ENCODE data around the gene TIMM44.

TIMM44 gene

DNA sequence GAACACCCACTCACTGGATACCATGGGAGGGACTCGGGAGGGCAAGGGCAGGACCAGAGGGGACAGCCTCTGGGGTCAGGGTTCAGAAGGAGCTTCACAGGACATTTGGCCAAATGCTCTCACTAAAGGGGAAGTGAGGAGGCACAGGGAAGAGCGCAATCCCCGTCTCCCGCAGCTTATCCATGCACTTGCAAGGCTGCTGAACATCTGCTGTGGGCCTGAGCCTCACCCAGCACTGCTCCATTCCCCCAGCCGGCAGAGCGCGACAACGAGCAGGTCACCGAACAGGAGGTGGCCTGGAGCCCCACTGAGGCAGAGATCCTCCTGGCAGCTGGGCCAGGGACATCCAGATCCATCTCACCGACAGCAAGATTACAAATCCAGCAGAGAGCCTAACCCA lies 38.6 kb upstream of the TIMM44 start:
- no peak for TF ChIP-seq JUND (IDR thresholded peaks at IDR 0.05; ENCODE audit: low read depth)
- in situ Hi-C loops (cut with HindIII; ENCODE audit: low pct_unique_long_range_greater_than_20kb, low sequenced_read_pairs), result no loop called here
- no peak for DNase-seq (ENCODE audit: low read depth in 1 of 2, low spot score in 1 of 2)

DNA sequence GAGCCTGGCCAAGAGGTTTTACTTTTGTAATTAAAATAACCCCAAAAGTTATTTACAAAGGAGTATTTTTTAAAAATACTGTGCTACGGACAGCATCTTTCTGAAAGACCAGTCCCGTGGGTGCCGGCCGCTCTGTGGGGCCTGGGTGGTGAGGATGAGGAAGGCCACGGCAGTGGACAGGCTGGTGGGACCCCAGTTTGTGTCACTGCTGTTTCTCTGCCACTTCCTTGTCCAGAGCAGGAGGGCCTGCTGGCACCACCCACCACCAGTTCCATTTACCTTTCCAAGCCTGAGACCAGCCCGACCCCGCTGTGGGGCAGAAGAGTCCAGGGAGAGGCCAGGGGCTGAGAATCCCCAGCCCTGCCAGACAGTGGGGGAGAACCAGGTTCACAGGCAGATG lies 38.2 kb upstream of the TIMM44 start:
- no peak for DNase-seq (ENCODE audit: low read depth in 1 of 2, low spot score in 1 of 2)
- in situ Hi-C loops (cut with HindIII; ENCODE audit: low pct_unique_long_range_greater_than_20kb, low sequenced_read_pairs), result no loop called here
- no peak for TF ChIP-seq JUND (IDR thresholded peaks at IDR 0.05; ENCODE audit: low read depth)

DNA sequence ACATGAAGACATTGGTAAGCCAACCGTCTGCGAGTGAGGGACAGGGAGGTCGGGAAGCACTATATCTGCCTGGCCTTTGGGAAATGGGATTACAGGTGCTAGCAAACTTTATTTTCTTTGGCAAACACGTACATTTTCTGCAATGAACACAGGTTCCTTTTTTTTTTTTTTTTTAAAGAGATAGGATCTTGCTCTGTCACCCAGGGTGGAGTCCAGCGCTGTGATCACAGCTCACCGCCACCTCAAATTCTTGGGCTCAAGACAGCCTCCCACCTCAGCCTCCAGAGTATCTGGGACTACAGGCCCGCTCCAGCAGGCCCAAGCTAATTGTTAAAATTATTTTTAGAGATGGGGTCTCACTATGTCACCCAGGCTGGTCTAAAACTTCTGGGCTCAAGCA lies 37.7 kb upstream of the TIMM44 start:
- in situ Hi-C loops (cut with HindIII; ENCODE audit: low pct_unique_long_range_greater_than_20kb, low sequenced_read_pairs), result no loop called here
- DNase-seq (ENCODE audit: low read depth in 1 of 2, low spot score in 1 of 2), result no peak
- no peak for TF ChIP-seq JUND (IDR thresholded peaks at IDR 0.05; ENCODE audit: low read depth)

- DNase-seq (ENCODE audit: low read depth in 1 of 2, low spot score in 1 of 2), result no peak
- in situ Hi-C loops (cut with HindIII; ENCODE audit: low pct_unique_long_range_greater_than_20kb, low sequenced_read_pairs), result no loop called here
- TF ChIP-seq JUND (IDR thresholded peaks at IDR 0.05; ENCODE audit: low read depth), result no peak
Measured at GRCh38 chr19:7980635-7981121, 37.2 kb upstream of the TIMM44 start.

DNA sequence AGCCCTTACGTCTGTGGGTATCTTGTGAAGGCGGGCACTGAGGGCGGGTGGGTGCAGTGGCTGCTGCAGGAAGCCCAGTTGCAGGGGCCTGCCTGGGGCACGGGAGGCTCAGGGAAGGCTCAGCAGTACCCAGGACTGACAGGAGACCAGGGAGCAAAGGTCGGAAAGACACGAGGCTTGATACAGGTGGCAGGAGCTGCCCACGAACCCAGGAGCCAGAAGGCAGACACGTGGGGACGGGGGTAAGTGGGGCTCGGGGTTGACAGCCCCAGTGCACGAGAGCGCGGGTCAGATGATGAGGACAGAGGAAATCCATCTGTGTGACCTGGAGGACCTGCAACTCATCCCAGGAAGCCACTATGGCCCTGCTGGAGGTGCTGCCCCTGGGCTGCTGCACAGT lies 36.7 kb upstream of the TIMM44 start:
- DNase-seq (ENCODE audit: low read depth in 1 of 2, low spot score in 1 of 2), result no peak
- in situ Hi-C loops (cut with HindIII; ENCODE audit: low pct_unique_long_range_greater_than_20kb, low sequenced_read_pairs), result no loop called here
- TF ChIP-seq JUND (IDR thresholded peaks at IDR 0.05; ENCODE audit: low read depth), result no peak

- in situ Hi-C loops (cut with HindIII; ENCODE audit: low pct_unique_long_range_greater_than_20kb, low sequenced_read_pairs), result no loop called here
- no peak for DNase-seq (ENCODE audit: low read depth in 1 of 2, low spot score in 1 of 2)
- TF ChIP-seq JUND (IDR thresholded peaks at IDR 0.05; ENCODE audit: low read depth), result no peak
Measured at GRCh38 chr19:7979559-7979958, 36.1 kb upstream of the TIMM44 start.

DNA sequence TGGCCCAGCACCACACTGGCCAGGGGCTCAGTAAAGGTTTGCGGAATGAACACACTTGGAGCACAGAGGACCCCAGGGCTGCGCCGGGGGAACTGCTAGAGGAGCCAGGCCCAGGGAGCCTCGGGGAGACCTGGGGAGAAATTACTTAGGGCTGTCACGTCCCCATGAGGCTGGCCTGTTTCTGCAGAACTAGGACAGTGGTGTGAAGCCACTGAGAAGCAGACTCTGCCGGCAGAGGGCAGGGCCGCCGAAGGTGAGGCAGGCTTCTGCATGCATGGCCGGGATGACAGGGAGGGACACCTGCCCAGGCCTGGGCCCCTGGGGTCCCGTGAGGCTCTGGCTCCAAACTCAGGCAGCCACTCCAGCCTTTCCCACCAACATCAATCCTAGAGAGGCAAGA lies 35.5 kb upstream of the TIMM44 start:
- in situ Hi-C loops (cut with HindIII; ENCODE audit: low pct_unique_long_range_greater_than_20kb, low sequenced_read_pairs), result no loop called here
- DNase-seq (ENCODE audit: low read depth in 1 of 2, low spot score in 1 of 2), result no peak
- TF ChIP-seq JUND (IDR thresholded peaks at IDR 0.05; ENCODE audit: low read depth), result no peak

DNA sequence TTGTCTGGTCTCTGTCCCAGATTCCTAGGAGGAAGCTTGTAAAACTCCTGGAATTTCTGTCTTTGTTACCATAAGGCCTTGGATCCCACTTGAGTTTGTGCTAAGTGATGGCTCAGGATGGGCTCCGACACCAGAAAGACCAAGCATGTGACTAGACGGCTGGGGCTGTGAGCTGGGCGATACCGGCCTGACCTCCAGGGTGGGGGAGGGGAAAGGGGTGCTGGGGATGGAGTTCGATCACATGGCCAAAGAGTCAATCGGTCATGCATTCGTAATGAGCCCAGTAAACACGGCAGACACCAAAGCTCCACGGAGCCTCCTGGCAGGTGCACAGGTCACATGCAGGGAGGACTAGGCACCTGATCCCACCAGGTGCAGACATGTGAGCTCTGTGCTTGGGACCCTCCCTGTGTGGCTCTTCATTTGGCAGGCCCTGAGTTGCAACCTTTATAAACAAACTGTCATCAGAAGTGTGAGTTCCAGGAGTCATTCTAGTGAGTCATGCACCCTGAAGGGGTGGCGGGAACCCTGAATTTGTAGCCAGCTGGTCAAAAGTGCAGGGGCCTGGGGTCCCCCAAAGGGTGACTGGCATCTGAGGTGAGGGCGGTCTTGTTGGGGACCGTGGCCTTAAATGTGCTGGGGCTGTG lies 34.8 kb upstream of the TIMM44 start:
- in situ Hi-C loops (cut with HindIII; ENCODE audit: low pct_unique_long_range_greater_than_20kb, low sequenced_read_pairs), result no loop called here
- no peak for TF ChIP-seq JUND (IDR thresholded peaks at IDR 0.05; ENCODE audit: low read depth)
- no peak for DNase-seq (ENCODE audit: low read depth in 1 of 2, low spot score in 1 of 2)

DNA sequence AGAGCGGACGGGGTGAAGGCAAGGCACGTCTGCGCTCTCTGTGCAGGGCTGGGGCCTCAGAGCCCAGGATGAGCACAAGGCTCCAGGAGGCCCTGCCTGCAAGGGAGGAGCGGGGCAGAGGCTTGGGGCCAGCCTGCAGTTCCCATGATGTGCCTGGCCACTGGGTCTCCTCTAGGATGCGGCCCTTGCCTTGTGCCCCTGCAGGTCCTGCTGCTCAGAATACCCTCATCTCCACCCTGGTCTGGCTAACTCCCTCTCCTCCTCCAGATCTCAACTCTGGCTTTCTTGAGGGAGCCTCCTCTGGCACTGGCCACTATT lies 34.2 kb upstream of the TIMM44 start:
- in situ Hi-C loops (cut with HindIII; ENCODE audit: low pct_unique_long_range_greater_than_20kb, low sequenced_read_pairs), result no loop called here
- DNase-seq (ENCODE audit: low read depth in 1 of 2, low spot score in 1 of 2), result no peak
- no peak for TF ChIP-seq JUND (IDR thresholded peaks at IDR 0.05; ENCODE audit: low read depth)

- no peak for DNase-seq (ENCODE audit: low read depth in 1 of 2, low spot score in 1 of 2)
- no peak for TF ChIP-seq JUND (IDR thresholded peaks at IDR 0.05; ENCODE audit: low read depth)
- in situ Hi-C loops (cut with HindIII; ENCODE audit: low pct_unique_long_range_greater_than_20kb, low sequenced_read_pairs), result no loop called here
Measured at GRCh38 chr19:7977021-7977722, 33.7 kb upstream of the TIMM44 start.

DNA sequence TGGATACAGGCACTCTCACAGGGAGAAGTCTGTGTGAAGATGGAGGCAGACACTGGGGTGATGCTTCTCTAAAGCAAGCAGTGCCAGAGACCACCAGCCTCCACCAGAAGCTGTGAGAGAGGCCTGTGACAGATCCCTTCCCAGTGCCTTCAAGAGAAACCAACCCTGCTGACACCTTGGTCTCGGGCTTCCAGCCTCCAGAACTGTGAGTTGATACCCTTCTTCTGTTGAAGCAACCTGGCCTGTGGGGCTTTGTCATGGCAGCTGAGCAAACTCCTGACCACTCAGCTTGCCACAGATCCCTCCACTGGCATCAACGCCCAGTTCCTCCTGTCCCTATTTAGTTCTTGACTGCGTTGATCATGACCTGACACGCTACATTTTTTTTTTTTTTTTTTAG lies 33.0 kb upstream of the TIMM44 start:
- in situ Hi-C loops (cut with HindIII; ENCODE audit: low pct_unique_long_range_greater_than_20kb, low sequenced_read_pairs), result no loop called here
- no peak for DNase-seq (ENCODE audit: low read depth in 1 of 2, low spot score in 1 of 2)
- TF ChIP-seq JUND (IDR thresholded peaks at IDR 0.05; ENCODE audit: low read depth), result no peak

GRCh38 chr19:7975037-7975436 lies 31.6 kb upstream of the TIMM44 start:
- in situ Hi-C loops (cut with HindIII; ENCODE audit: low pct_unique_long_range_greater_than_20kb, low sequenced_read_pairs), result no loop called here
- no peak for DNase-seq (ENCODE audit: low read depth in 1 of 2, low spot score in 1 of 2)
- no peak for TF ChIP-seq JUND (IDR thresholded peaks at IDR 0.05; ENCODE audit: low read depth)

DNA sequence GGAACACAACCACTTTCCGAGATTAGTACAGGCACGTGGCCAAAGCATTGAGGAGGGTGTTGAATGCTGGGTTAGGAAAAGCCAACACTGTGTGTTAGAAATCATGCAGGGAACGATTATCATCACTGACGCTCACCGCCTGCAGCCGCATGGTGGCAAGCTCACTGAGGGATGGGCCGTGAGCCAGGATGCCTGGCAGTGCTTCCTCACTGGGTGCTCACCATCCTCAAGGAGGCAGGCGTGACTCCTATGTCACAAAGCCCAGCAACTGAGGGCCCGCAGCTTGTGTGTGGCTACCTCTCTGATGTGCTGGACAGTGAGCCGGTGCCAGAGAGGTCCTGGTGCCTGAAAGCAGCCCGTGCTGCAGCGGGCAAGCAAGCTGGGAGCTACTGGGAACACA lies 30.4 kb upstream of the TIMM44 start:
- in situ Hi-C loops (cut with HindIII; ENCODE audit: low pct_unique_long_range_greater_than_20kb, low sequenced_read_pairs), result no loop called here

More for the DNA sequence above, 30.4 kb upstream of the TIMM44 start:
- TF ChIP-seq JUND (IDR thresholded peaks at IDR 0.05; ENCODE audit: low read depth), result no peak
- DNase-seq (ENCODE audit: low read depth in 1 of 2, low spot score in 1 of 2), result no peak

All from T47D (cell line).